Natural killer cell (primary cell): ENCODE measurements around the gene CHIT1. TPM values are rescaled to one million over a fixed set of nuclear protein-coding genes. Genes with fewer than 3 reads are reported as not detected.

Experiments
- ATAC-seq, 3 donors: fragments of 150-1000 bp in 2 of 3; fragments of 200-7000 bp in 1 of 3; cut with Tn5 transposase; 1 replicate in 1 of 3; 2 replicates in 2 of 3; pipeline ENCODE4 v1.10.0; 2021; ENCODE audit warnings: mild to moderate bottlenecking in 2 of 3, moderate library complexity in 2 of 3
- DNase-seq, 2 donors: peaks; one replicate each; pipeline versions ENCODE4 v3.0.0 to v3.0.0-alpha.2; 2013 to 2021; ENCODE audit warnings: mixed read lengths in 1 of 2
- H3K27ac ChIP-seq: one replicate; pipeline ENCODE4 v1.5.1; 2013; ENCODE audit warnings: mild to moderate bottlenecking, low read length
- H3K27me3 ChIP-seq: one replicate; pipeline ENCODE4 v1.6.1; 2013; ENCODE audit warnings: low read length; ENCODE audit not compliant: control insufficient read depth, insufficient read depth
- H3K36me3 ChIP-seq: one replicate; pipeline ENCODE4 v1.6.1; 2013; ENCODE audit warnings: low read length; ENCODE audit not compliant: control insufficient read depth, insufficient read depth
- H3K4me1 ChIP-seq: one replicate; pipeline ENCODE4 v1.6.1; 2013; ENCODE audit warnings: low read length; ENCODE audit not compliant: control insufficient read depth, insufficient read depth
- H3K4me3 ChIP-seq: one replicate; pipeline ENCODE4 v1.5.1; 2013; ENCODE audit warnings: low read length
- H3K9me3 ChIP-seq: one replicate; pipeline ENCODE4 v1.6.1; 2013; ENCODE audit warnings: low read length; ENCODE audit not compliant: control insufficient read depth, insufficient read depth
- H3K27ac Mint-ChIP-seq, 2 donors: one replicate each; pipeline ENCODE4 v1.8.0; 2022; ENCODE audit warnings: mild to moderate bottlenecking in 2 of 2, mixed read lengths in 2 of 2, moderate library complexity in 1 of 2
- H3K27me3 Mint-ChIP-seq, 2 donors: one replicate each; pipeline ENCODE4 v1.8.0; 2022; ENCODE audit warnings: low read depth in 2 of 2, mixed read lengths in 2 of 2
- H3K36me3 Mint-ChIP-seq: one replicate; pipeline ENCODE4 v1.8.0; 2022; ENCODE audit warnings: mixed read lengths
- H3K4me1 Mint-ChIP-seq, 2 donors: one replicate each; pipeline ENCODE4 v1.8.0; 2022; ENCODE audit warnings: mixed read lengths in 2 of 2
- H3K4me3 Mint-ChIP-seq: one replicate; pipeline ENCODE4 v1.8.0; 2022; ENCODE audit warnings: mild to moderate bottlenecking, moderate library complexity, mixed read lengths
- H3K9me3 Mint-ChIP-seq, 2 donors: one replicate each; pipeline ENCODE4 v1.8.0; 2022; ENCODE audit warnings: mixed read lengths in 2 of 2
- WGBS: methylation state at CpG from one replicate; pipeline ENCODE4 v1.1.7; 2013; ENCODE audit warnings: missing lambda C conversion rate; ENCODE audit not compliant: insufficient coverage; 5-methylcytosine and 5-hydroxymethylcytosine counted together
- intact Hi-C: fragments of 100-400 bp; cut with micrococcal nuclease; formaldehyde crosslinking; loops from one replicate; pipeline ENCODE4 v1.14.2; 2022
- total RNA-seq, 4 donors: library from RNA; stranded (reverse); fragments of 120-200 nt in 1 of 4; gene quantifications; one replicate each; pipeline versions ENCODE4 v1.2.3 to v1.2.4, GENCODE V29; 2013 to 2022
- TF ChIP-seq, protein P1 (sequence below): fragments of 200-600 bp; IDR thresholded peaks from one replicate; pipeline ENCODE4 v1.8.0; 2022; ENCODE audit warnings: antibody characterized with exemption

The CHIT1 gene
- total RNA-seq, 3 donors from 2014 or later (not counting 1 experiment from before 2014, with no cell fraction given), result 0.07 to 2.2 TPM; not detected in 1

DNA sequence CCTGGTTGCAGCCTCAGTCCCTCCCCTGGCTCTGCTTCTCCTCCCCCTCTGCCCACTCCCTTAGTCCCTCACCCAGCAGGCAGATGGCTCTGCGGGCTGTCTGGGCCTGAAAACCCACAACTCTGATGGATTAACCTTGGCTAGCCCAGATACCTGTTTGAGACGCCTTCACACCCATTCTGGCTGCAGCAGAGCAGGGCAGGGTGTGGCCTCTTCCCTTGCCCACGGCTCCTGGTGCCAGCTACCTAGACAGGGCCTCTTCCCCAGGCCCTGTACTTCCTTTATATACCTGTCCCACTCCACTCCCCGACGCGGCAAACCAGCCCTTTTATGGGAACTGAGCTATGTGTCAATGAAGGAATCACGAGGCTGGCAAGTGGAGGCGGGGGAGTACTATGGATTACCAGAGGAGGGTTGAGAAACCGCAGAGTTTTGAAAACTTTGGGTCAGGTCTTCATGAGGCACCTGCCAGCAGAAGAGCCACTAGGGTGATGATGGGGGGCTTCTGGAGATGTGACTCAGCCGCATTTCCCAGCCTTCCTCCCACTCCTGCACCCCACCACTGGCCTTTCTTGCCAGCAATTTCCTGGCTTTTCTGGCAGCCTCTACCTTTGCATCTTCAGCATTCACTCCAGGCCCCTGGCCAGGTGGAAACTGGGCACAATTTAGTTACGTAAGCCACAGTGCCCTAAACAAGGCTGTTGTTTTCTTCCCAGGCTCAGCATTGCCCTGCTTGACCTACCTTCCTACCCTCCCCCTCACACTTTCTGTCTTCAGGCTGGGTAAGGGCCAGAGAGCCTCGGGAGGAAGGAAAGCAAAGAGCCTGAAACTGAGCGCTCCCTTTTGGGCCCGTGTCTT lies 42.8 kb downstream of the CHIT1 start, which contains the start of gene CHI3L1:
Gene CHI3L1 (minus strand): TSS at position 259 of the 858 bp plus-strand sequence. CDS start 81 bp downstream, at position 178.
- TF ChIP-seq, protein P1, sequence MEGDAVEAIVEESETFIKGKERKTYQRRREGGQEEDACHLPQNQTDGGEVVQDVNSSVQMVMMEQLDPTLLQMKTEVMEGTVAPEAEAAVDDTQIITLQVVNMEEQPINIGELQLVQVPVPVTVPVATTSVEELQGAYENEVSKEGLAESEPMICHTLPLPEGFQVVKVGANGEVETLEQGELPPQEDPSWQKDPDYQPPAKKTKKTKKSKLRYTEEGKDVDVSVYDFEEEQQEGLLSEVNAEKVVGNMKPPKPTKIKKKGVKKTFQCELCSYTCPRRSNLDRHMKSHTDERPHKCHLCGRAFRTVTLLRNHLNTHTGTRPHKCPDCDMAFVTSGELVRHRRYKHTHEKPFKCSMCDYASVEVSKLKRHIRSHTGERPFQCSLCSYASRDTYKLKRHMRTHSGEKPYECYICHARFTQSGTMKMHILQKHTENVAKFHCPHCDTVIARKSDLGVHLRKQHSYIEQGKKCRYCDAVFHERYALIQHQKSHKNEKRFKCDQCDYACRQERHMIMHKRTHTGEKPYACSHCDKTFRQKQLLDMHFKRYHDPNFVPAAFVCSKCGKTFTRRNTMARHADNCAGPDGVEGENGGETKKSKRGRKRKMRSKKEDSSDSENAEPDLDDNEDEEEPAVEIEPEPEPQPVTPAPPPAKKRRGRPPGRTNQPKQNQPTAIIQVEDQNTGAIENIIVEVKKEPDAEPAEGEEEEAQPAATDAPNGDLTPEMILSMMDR, result no peak

DNA sequence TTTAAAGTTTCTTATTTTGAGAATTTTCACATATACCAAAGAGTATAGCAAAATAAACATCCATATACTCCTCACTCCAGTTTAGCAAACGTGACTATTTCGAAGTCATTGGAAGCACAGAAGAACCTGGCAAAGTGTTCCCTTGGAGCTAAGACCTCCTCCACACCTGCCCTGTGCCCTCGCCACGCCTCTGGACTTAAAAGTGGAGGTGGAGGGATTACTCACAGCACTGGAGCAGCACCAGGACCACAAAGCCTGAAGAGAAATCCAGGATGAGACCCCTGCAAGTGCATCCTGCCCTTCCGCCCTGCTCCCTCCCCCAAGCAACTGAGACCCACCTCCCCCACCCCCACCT lies 43.4 kb downstream of the CHIT1 start:
- no peak overlapping the region for H3K4me3 ChIP-seq
- intact Hi-C loops, result no loop called here
- no peaks in the 10 kb centered on the region for H3K36me3 ChIP-seq
- no peaks in the 10 kb centered on the region for H3K9me3 Mint-ChIP-seq
- no peak overlapping the region for H3K4me3 Mint-ChIP-seq
- ATAC-seq (no peak), DNase-seq (no peak)
- no peaks in the 10 kb centered on the region for H3K9me3 ChIP-seq
- TF ChIP-seq, protein P1, result no peak
- peaks cover 0 to 3% of the 10 kb centered on the region in 2 donors for H3K4me1 Mint-ChIP-seq
- no peak overlapping the region for H3K27ac Mint-ChIP-seq
- 84% methylated on average over 5 of the region's 5 CpGs for WGBS
- no peaks in the 10 kb centered on the region for H3K4me1 ChIP-seq
- no peaks in the 10 kb centered on the region for H3K36me3 Mint-ChIP-seq
- peaks cover 7 to 10% of the 10 kb centered on the region in 2 donors for H3K27me3 Mint-ChIP-seq
- no peak overlapping the region for H3K27ac ChIP-seq
- no peaks in the 10 kb centered on the region for H3K27me3 ChIP-seq

More for the DNA sequence above, 42.8 kb downstream of the CHIT1 start, which contains the start of gene CHI3L1:
- Histone ChIP-seq H3K9me3 (no peaks in the 10 kb centered on the region), H3K27ac (no peak within 1 kb of the TSS), H3K4me1 (no peaks in the 10 kb centered on the region), H3K27me3 (no peaks in the 10 kb centered on the region), H3K36me3 (no peaks in the 10 kb centered on the region), H3K4me3 (no peak within 1 kb of the TSS)
- Mint-ChIP-seq H3K36me3 (no peaks in the 10 kb centered on the region), H3K9me3 (no peaks in the 10 kb centered on the region), H3K27me3 (peaks cover 10 to 12% of the 10 kb centered on the region in 2 donors), H3K27ac (no peak within 1 kb of the TSS), H3K4me1 (peaks cover 0 to 3% of the 10 kb centered on the region in 2 donors), H3K4me3 (no peak within 1 kb of the TSS)
- no peak for DNase-seq
- ATAC-seq, result no peak
- 28% methylated on average over 13 of the region's 14 CpGs for WGBS
- intact Hi-C loops, result no loop called here

DNA sequence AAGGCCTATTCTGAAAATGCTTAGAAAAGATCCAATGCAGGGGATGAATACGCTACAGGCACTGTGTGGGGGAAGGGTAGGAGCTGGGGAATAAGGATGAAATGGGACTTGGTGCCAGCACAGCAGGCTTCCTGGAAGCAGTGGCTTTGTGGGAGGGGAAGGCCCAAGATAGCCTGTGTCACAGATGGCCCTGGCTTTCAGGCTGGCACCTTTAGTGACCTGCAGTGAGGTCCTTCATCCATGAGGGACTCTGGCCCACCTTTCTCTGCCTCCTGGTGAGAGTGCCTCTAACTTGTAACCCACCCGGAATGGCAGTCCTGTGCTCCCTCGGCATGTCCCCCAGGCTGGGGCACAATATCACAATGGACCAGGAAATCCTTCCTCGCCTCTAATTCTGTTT lies 43.9 kb downstream of the CHIT1 start:
- Histone ChIP-seq H3K27ac (no peak overlapping the region), H3K27me3 (no peaks in the 10 kb centered on the region), H3K4me3 (no peak overlapping the region), H3K9me3 (no peaks in the 10 kb centered on the region), H3K36me3 (no peaks in the 10 kb centered on the region), H3K4me1 (no peaks in the 10 kb centered on the region)
- DNase-seq (no peak), ATAC-seq (no peak)
- 91% methylated on average over 4 of the region's 4 CpGs for WGBS
- Mint-ChIP-seq H3K9me3 (no peaks in the 10 kb centered on the region), H3K27me3 (peaks cover 7 to 10% of the 10 kb centered on the region in 2 donors), H3K36me3 (no peaks in the 10 kb centered on the region), H3K4me1 (peaks cover 0 to 3% of the 10 kb centered on the region in 2 donors), H3K27ac (no peak overlapping the region), H3K4me3 (no peak overlapping the region)
- TF ChIP-seq, protein P1, result no peak
- intact Hi-C loops, result no loop called here
